HG02970 (cell line): ENCODE measurements around the gene KIF25.

Experiments
- ATAC-seq: cut with Tn5 transposase; IDR thresholded peaks from one replicate; pipeline ENCODE4 v1.9.1; 2021; ENCODE audit warnings: mild to moderate bottlenecking, moderate library complexity, moderate number of reproducible peaks; ENCODE audit not compliant: unreplicated experiment, low FRiP score

The KIF25 gene

GRCh38 chr6:168033791-168034190, 36.3 kb downstream of the KIF25 start:
- ATAC-seq = no peak

DNA sequence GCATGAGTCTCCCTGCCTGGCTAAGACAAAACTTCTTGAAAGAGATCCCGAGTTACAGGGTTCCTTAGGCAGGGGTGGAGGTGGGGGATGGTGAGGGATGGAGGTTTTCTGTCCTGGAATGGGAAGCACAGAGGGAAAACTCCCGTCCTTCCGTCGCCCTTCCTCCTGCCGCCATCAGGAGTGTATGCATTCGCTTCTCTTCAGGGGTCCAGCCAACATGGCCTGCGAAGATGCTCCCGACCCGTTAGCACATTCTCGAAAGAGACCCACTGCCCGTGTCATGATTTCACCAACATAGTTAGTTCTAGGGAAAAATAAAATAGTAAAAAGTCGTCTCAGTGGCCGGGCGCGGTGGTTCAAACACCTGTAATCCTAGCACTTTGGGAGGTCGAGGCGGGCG, 37.1 kb downstream of the KIF25 start:
- no peak for ATAC-seq

- no peak for ATAC-seq
Measured at GRCh38 chr6:168035098-168035660, 37.7 kb downstream of the KIF25 start.

DNA sequence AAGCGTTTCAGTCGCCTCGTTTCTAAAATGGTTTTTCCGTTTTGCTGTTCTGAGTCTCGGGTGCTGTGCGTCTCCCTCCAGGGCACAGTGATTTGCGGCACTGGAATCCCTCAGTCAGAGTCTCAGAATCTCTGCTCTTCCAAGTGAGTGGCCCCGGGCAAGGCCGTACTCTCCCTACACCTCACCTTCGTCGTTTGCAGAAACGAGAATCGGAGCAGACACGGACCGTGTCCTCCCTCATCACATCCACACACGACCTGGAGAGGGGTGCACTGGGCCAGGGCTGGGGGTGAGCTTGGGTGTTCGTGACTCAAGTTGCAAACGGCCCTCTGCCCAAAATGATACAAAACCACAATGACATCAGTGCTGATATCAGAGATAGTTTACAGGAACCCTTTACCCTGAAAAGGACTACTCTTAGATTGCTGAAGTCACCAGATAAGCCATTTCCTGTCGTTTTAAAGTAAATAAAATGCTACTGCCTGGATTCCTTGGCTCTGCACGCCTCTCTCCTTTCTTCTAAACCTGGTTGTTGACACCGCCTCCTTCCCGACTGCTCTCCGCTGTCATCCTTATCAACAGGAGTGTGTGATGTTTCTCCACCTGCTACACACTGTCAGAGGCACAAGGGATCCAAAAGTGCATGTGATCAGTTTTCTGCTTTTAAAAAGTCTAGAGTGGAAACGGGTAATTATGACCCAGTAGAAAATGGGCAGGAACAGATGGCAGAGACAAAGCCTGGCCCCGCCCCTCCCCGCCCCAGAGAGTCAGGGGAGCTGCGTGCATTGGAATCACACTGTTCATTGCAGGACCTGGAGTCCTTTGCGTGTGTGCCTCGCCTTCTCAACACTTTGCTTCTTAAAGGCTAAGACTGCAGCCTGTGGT, 38.4 kb downstream of the KIF25 start:
- no peak for ATAC-seq

- no peak for ATAC-seq
Measured at GRCh38 chr6:168037242-168037641, 39.8 kb downstream of the KIF25 start.

DNA sequence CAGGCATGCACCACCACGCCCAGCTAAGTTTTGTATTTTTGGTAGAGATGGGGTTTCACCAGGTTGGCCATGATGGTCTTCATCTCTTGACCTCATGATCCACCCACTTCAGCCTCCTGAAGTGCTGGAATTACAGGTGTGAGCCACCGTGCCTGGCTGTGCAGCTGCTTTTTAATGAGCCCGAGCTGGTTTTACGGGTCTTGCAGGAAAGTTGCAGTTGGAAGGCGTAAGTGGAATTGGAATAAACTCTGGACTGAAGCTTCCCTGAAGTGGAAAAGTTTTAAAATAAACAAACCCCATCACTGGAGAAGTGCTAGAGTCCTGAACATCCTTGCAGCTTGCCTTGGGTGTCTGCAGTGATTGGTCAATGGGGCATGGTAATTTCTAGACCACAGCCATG, 40.4 kb downstream of the KIF25 start:
- no peak for ATAC-seq

DNA sequence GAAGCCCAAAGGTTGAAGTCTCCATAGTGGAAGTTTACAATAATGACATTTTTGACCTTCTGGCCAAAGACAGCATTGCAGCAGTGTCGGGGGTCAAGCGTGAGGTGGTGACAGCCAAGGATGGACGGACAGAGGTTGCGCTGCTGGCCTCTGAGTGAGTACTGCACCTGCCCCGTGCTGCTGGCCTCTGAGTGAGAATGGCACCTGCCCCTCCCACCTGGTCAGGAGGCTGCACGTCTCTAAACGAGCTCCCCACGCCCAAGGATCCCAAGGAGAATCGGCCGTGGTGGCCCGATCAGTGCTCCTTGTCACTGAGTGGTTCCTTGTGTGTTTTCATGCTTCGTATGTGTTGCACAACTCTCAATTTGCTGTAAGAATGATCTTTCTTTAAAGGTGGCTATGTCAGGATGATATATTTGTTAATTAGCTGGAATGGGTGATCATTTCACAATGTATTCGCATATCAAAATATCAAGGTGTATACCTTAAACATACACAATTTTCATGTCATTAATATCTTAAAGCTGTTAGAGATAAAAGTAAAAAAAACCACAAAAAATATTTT, 41.2 kb downstream of the KIF25 start:
- no peak for ATAC-seq

- ATAC-seq = no peak
Measured at GRCh38 chr6:168039301-168039700, 41.8 kb downstream of the KIF25 start.

GRCh38 chr6:168039849-168040248, 42.4 kb downstream of the KIF25 start:
- no peak for ATAC-seq

DNA sequence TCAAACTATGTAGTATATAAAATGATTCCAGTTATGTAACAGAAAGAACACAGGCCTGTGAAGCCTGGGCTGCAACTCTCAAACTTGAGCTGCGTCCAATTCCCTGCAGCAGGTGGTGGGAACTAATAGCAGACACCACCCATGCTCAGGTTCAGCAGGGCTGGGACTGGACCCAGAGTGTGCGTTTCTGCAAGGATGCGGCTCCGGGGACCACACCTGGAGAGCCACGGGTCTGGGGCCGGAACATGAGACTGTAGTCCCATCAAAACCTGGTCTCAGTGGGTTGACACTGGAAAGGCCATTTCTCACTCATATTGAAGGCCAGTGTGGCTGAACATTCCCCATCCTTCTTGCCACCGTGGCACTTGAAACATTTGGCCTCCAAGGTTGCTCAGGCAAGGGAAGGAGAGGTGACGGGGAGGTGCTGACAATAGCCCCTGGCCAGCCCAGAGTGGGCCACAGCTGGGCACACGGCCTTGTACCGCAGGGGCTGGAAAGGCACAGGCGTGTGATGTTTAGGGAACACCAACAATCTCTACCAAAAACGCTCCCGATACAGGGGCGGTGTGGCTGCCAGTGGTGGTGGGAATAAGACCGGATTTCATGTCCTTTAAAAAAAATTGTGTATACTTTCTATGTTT, 43.5 kb downstream of the KIF25 start:
- no peak for ATAC-seq

GRCh38 chr6:168041928-168042327, 44.5 kb downstream of the KIF25 start:
- no peak for ATAC-seq

- ATAC-seq = no peak
Measured at GRCh38 chr6:168042426-168043192, 45.1 kb downstream of the KIF25 start.

DNA sequence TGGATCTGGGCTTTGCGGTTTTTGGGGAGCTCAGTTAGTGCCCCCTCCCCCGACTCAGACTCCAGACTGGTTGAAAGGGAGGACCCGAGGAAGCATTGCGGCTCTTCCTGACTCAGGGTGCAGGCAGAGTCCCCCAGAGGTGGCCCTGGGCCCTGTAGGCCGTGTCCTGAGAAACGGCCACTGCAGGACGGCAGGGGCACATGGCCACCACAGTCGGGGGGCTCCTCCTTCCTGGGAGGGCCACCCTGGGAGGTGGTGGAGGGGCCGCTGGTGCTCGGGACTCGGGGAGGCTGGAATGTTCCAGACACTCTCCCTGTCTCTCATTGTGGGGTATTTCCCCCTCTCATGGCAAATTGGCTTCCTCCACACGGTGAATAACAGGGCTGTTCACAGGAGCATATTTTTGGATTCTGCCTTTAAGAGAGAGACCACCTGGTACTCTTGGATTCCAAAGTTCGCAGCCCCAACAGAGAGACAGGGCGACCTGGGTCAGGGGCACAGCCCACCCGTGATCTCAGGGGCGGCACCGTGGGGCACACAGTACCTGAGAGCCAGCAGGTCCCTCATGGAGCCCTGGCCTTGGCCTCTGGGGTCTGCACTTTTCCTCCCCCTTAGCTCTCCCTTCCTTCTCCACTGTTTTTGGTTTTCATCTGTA, 45.8 kb downstream of the KIF25 start:
- ATAC-seq = no peak

GRCh38 chr6:168043848-168044415, 46.5 kb downstream of the KIF25 start:
- ATAC-seq = no peak

DNA sequence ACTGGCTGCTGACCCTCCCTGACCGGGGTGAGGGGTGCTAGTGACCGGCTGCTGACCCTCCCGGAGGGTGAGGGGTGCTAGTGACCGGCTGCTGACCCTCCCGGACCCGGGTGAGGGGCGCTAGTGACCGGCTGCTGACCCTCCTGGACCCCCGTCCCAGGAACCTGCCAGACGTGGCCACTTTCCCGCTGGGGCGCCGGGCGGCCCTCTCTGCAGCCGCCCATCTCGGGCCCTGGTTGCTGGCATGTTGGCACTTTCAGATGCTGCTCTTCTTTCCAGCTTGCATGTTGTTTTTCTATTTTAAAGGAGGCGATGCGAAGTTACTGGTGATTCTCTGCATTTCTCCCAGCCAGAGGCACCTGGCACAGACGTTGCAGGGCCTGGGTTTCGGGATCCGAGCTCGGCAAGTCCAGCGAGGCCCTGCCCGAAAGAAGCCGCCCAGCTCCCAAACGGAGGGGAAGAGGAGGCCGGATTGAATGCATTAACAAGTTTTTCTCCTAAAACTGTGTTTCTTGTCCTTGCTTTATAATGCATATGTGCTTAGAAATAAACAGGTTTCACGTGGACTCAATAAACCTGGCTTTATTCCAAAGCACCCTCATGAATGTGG, 47.2 kb downstream of the KIF25 start:
- ATAC-seq = no peak

DNA sequence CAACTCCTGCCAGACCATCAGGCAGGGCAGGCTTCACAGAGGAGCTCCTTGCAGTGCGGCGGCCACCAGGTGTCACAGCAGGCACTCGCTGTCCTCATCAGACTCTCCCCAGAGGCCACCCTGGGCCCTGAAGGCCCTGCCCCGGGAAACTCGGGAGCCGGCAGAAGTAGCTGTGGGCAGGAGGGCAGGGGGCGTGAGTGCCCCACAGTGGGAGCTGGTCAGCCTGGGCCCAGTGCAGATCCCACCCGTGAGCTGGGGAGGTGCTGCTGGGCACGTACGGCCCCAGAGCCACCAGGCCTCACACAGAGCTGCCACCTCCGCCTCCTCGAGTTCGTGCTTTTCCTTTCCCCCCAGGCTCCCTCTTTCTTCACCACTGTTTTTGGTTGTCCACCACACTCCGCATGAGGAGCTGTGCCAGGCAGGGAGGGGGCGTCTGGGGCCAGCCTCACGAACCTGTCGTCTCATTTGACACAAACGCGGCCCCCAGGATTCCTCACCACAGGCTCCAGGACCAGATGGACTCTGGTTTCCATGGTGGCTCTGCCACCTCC, 47.7 kb downstream of the KIF25 start:
- no peak for ATAC-seq

DNA sequence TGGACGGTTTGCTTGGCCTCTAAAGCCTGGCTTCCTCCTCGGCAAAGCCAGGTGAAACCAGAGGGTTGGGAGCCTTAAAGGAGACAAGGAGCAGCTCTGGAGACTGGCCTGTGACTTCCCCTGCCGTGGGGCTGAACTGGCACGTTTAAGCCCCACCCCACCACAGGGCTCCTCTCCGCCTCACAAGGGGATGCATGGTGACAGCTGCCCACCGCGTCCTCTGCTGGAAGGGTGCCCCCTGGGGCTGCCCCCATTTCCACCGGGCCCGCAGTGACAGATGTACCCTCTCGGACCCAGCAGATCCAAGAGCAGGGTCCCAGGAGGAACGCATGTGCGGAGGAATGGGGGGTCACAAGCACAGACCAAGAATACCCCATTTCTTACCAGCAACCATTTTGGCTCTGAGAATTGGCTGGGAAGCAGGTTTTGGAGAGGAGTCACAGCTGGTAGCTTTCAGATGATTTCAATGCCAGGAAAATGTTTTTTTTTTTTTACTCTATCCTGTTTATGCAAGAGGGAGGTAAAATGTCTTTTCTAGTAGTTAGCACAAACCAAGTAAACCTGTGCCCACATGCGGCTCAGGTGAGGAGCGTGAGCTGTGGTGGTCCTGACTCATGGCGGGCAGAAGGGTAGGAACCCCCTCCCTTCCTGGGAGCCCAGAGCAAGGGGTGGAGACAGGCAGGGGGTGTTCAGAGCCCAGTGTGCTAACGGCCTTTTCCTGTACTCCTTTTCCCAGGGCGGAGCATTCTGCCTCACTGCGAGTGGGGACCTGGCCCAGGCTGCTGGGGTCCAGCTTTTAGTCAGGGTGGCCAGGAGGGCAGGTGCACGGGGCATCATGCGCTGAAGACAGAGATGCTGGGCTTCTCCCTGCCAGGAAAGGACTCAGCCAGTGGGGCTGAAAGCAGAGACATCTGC, 48.5 kb downstream of the KIF25 start:
- ATAC-seq = no peak

- no peak for ATAC-seq
Measured at GRCh38 chr6:168046696-168047095, 49.2 kb downstream of the KIF25 start.
